Cardiac muscle cell (in vitro differentiated cells and primary cell): ENCODE results near the gene KRT74. TPM values are rescaled to one million over a fixed set of nuclear protein-coding genes. Genes with fewer than 3 reads are reported as not detected.

Experiments used
- DNase-seq, 2 donors: peaks; one replicate each; pipeline versions ENCODE4 v3.0.0 to v3.0.0-alpha.2; 2010 to 2017; ENCODE audit warnings: low read depth in 1 of 2, low spot score in 1 of 2
- H3K27ac ChIP-seq: fragments of 200-600 bp; sonication (generic); 2 replicates; pipeline ENCODE4 v1.5.1; 2016
- H3K27me3 ChIP-seq: fragments of 200-600 bp; sonication (generic); 2 replicates; pipeline ENCODE4 v1.6.0; 2016; ENCODE audit warnings: control low read depth
- H3K36me3 ChIP-seq: fragments of 200-600 bp; sonication (generic); 2 replicates; pipeline ENCODE4 v1.5.1; 2016; ENCODE audit warnings: control low read depth
- H3K4me1 ChIP-seq: fragments of 200-600 bp; sonication (generic); 2 replicates; pipeline ENCODE4 v1.8.1; 2017; ENCODE audit warnings: low read depth, mild to moderate bottlenecking, mixed run types
- H3K4me3 ChIP-seq: fragments of 200-600 bp; sonication (generic); 2 replicates; pipeline ENCODE4 v1.5.1; 2016; ENCODE audit warnings: mild to moderate bottlenecking
- H3K9me3 ChIP-seq: fragments of 200-600 bp; sonication (generic); 2 replicates; pipeline ENCODE4 v1.5.1; 2017; ENCODE audit warnings: low read depth, mild to moderate bottlenecking, control low read depth
- polyA plus RNA-seq: library from polyadenylated mRNA; unstranded; fragments of >200 nt; fragmentation: Nextera tagmentation; extraction: Ambion mirVana; gene quantifications from 2 replicates; pipeline ENCODE4 v1.2.1, GENCODE V29; 2016
- total RNA-seq: library from RNA; depleted of rRNA; stranded (reverse); fragments of >200 nt; gene quantifications from 2 replicates; pipeline ENCODE4 v1.2.3, GENCODE V29; 2016
- TF ChIP-seq, protein P1 (sequence below): IDR thresholded peaks from 2 replicates; pipeline ENCODE4 v1.5.1; 2012; ENCODE audit warnings: low read depth, mild to moderate bottlenecking, low read length

KRT74 gene
- total and polyA plus RNA-seq, 2 experiments from 2014 or later, result not detected

DNA sequence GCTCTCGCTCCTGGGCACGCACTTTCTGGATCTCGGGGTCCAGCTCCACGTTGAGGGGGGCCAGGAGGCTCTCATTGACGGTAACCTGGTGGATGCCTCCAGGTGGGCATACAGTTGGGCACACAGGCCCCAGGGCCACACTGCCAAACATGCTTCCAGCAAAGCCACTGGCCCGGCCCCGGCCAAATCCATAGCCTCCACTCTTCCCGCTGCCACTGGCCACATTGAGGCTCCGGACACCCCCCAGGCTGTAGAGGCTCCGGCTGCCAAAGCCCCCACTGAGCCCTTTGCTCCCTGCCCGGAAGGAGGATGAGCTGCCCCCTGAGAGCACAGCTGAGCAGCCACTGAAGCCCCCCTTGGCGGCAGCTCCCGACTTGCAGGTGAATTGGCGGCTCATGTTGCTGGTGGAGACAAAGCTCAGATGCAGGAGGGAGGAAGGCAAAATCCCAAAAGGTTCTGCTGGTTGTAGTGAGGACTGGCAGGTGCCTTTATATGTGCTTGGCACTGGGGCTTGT, 20.9 kb downstream of the KRT74 start, which contains the start of gene KRT71:
TSS of gene KRT71 (minus strand) at position 465 of the 515 bp plus-strand sequence. CDS start at position 397, 68 bp downstream.
- no peaks in the 10 kb centered on the region for H3K4me1 ChIP-seq
- peaks cover 19% of the 10 kb centered on the region for H3K27me3 ChIP-seq
- no peak within 1 kb of the TSS for H3K4me3 ChIP-seq
- no peak within 1 kb of the TSS for H3K27ac ChIP-seq
- TF ChIP-seq, protein P1, sequence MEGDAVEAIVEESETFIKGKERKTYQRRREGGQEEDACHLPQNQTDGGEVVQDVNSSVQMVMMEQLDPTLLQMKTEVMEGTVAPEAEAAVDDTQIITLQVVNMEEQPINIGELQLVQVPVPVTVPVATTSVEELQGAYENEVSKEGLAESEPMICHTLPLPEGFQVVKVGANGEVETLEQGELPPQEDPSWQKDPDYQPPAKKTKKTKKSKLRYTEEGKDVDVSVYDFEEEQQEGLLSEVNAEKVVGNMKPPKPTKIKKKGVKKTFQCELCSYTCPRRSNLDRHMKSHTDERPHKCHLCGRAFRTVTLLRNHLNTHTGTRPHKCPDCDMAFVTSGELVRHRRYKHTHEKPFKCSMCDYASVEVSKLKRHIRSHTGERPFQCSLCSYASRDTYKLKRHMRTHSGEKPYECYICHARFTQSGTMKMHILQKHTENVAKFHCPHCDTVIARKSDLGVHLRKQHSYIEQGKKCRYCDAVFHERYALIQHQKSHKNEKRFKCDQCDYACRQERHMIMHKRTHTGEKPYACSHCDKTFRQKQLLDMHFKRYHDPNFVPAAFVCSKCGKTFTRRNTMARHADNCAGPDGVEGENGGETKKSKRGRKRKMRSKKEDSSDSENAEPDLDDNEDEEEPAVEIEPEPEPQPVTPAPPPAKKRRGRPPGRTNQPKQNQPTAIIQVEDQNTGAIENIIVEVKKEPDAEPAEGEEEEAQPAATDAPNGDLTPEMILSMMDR, result no peak
- H3K9me3 ChIP-seq, result no peaks in the 10 kb centered on the region
- DNase-seq, result no peak
- no peaks in the 10 kb centered on the region for H3K36me3 ChIP-seq

DNA sequence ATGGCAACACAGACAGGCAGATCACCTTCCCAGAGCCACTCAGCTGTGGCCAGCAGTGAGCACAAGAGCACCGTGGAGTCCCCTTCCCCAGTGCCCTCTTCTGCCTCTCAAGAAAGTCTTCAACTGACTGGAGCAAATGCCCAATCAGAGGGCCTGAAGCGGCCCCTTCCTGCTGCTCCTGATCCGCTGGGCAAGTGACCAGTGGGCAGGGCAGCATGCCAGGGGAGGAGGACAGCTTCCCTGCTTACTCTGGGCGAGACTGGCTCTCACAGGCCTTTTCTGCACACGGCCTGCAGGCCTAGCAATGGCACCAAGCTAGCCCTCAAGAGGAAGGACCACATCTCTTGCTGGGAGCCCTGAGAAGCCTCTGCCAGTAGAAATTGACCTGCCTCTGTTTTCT, 21.6 kb downstream of the KRT74 start:
- Histone ChIP-seq H3K27ac (no peak overlapping the region), H3K4me1 (no peaks in the 10 kb centered on the region), H3K27me3 (peaks cover 22% of the 10 kb centered on the region), H3K9me3 (no peaks in the 10 kb centered on the region), H3K36me3 (no peaks in the 10 kb centered on the region), H3K4me3 (no peak overlapping the region)
- TF ChIP-seq, protein P1, result no peak
- DNase-seq, result no peak

DNA sequence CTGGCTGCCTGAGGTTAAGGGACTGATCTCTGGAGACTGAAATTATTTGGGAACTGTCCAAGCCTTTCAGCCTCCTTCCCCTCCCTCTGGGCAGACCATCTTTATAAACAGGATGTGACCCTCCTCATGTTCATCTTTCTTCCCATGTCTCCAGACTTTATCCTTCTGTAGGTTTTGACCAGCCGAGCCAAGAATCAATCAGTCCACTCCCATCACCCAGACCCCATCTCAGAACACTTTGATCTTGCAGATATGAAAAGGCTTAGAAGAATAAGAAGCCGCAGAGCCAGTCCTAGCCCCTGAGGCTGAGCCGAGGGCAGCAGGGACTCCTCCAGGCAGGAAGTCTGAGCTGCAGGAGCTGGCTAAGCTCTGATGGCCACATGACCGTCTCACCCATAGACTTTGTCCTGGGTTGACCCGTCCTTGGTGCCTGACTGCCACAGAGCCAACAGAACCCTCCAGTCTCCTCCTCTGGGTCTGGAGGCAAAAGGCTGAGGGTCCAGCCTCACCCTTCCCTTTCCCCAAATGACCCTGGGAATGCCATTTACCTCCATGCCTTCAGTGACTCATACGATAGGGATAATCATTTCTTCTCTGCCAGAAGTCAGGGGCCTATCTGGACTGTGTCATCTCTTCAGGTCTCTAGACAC, 22.3 kb downstream of the KRT74 start:
- TF ChIP-seq, protein P1, result no peak
- DNase-seq, result no peak
- Histone ChIP-seq H3K27ac (no peak overlapping the region), H3K4me1 (no peaks in the 10 kb centered on the region), H3K4me3 (no peak overlapping the region), H3K27me3 (peaks cover 29% of the 10 kb centered on the region), H3K9me3 (no peaks in the 10 kb centered on the region), H3K36me3 (no peaks in the 10 kb centered on the region)

DNA sequence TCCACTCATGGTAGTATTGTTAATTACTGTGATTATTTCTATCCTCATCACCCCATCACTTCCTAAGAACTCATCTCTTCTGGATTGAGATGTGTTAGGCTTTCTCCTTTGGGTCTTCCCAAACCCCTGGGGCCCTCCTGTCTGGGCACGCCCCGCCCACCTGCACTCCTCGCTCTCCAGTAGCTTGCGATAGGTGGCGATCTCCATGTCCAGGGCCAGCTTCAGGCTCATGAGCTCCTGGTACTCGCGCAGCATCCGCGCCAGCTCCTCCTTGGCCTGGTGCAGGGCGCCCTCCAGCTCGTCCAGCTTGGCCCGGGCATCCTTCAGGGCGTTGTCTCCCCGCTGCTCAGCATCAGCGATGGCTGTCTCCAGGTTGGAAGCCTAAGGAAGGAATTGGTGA, 27.5 kb downstream of the KRT74 start:
- Histone ChIP-seq H3K27me3 (peaks cover 35% of the 10 kb centered on the region), H3K36me3 (no peaks in the 10 kb centered on the region), H3K9me3 (no peaks in the 10 kb centered on the region), H3K27ac (no peak overlapping the region), H3K4me3 (no peak overlapping the region), H3K4me1 (no peaks in the 10 kb centered on the region)
- DNase-seq, result no peak
- TF ChIP-seq, protein P1, result no peak

DNA sequence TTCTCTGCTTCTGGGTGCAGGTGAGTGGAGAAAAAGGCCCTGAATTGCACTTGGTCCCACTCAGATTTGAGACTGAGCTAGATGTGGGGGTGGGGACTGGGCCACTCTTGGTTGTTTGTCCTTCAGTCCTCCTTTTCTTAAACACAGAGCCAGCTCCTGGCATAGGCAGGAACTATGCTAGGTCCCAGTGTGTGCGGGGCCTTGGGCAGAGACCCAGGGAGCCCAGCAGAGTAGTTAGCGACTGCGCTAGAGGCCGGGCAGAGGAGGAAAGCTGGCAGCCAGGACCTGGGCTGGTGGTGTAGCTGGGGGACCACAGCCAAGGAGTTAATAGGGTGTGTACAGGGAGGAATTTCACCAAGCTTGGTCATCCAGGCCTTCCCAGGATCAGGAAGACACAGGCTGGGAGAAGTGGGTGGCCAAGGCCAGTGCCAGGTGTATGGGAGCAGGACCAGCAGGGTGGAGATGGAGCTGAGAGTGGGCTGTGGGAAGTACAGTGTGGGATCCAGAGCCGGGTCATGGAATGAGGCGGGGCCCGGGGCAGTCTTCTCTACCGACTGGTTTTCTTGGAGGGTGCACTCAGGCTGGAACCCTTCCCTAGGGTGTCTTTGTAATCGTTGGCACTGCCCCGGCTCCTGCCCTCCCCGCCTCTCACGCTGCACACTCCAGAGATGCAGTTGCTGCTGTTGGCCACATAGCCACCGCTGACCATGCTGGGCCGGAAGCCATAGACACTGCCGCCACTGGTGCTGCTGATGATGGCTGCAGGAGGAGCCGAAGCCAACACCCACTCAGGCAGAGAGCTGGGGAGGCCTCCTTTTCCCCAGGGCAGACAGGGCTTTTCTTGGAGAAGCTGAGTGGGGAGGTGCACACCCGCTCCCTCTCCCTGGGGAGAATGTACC, 29.4 kb downstream of the KRT74 start:
- TF ChIP-seq, protein P1, result no peak
- Histone ChIP-seq H3K27ac (no peak overlapping the region), H3K4me3 (no peak overlapping the region), H3K27me3 (peaks cover 24% of the 10 kb centered on the region), H3K9me3 (no peaks in the 10 kb centered on the region), H3K36me3 (no peaks in the 10 kb centered on the region), H3K4me1 (no peaks in the 10 kb centered on the region)
- DNase-seq, result no peak
